T-cell (primary cell): Measurements from ENCODE around the gene LRTM2. TPM values are rescaled to one million over a fixed set of nuclear protein-coding genes. Genes with fewer than 3 reads are reported as not detected.

ENCODE experiments used
- ATAC-seq, 4 experiments: fragments of 200-7000 bp in 3 of 4; fragments of 150-1000 bp in 1 of 4; cut with Tn5 transposase; replicated peaks in 1 of 4; 1 replicate in 3 of 4; 2 replicates in 1 of 4; pipeline ENCODE4 v1.10.0; 2021; ENCODE audit warnings: moderate library complexity in 3 of 4, mild to moderate bottlenecking in 2 of 4, moderate number of reproducible peaks in 1 of 4
- CTCF ChIA-PET, 2 donors: fragments of 300-600 bp; sonication (Branson Sonifier 250); formaldehyde crosslinking; loops; one replicate each; lab custom pipeline; 2022; ENCODE audit warnings: antibody characterized with exemption in 2 of 2; lab: Charles Lee
- POLR2A ChIA-PET, 2 donors: fragments of 300-600 bp; sonication (Branson Sonifier 250); formaldehyde crosslinking; loops; one replicate each; lab custom pipeline; 2022; ENCODE audit warnings: antibody characterized with exemption in 2 of 2; lab: Charles Lee
- DNase-seq, 35 experiments: peaks; one replicate each; pipeline versions ENCODE4 v3.0.0 to v3.0.0-alpha.2; 2013 to 2023
- H3K27ac ChIP-seq: one replicate; pipeline ENCODE4 v1.5.1; 2013; ENCODE audit warnings: low read length
- H3K27me3 ChIP-seq, 2 experiments: replicated peaks in 1 of 2; 1 replicate in 1 of 2; 2 replicates in 1 of 2; pipeline versions ENCODE4 v1.6.1 to v1.7.0; 2013; ENCODE audit warnings: low read length in 1 of 2, mixed read lengths in 1 of 2; ENCODE audit not compliant: control insufficient read depth in 2 of 2, insufficient read depth in 2 of 2; ENCODE audit errors: extremely low read depth in 1 of 2
- H3K36me3 ChIP-seq, 2 donors: 1 replicate in 1 of 2; 2 replicates in 1 of 2; pipeline versions ENCODE4 v1.6.1 to v1.7.0; 2013; ENCODE audit warnings: low read length in 1 of 2; ENCODE audit not compliant: control insufficient read depth in 2 of 2, insufficient read depth in 1 of 2; ENCODE audit errors: extremely low read depth in 1 of 2
- H3K4me1 ChIP-seq, 2 experiments: 1 replicate in 1 of 2; 2 replicates in 1 of 2; pipeline versions ENCODE4 v1.6.1 to v1.7.0; 2013; ENCODE audit warnings: low read length in 2 of 2, mixed read lengths in 1 of 2; ENCODE audit not compliant: insufficient read depth in 2 of 2, control insufficient read depth in 1 of 2; ENCODE audit errors: extremely low read depth in 1 of 2
- H3K4me3 ChIP-seq, 2 donors: 1 replicate in 1 of 2; 2 replicates in 1 of 2; pipeline versions ENCODE4 v1.5.1 to v1.7.0; 2013; ENCODE audit warnings: mild to moderate bottlenecking in 2 of 2, low read length in 1 of 2, moderate library complexity in 1 of 2; ENCODE audit not compliant: control insufficient read depth in 1 of 2; ENCODE audit errors: extremely low read depth in 1 of 2
- H3K9me3 ChIP-seq: 2 replicates; pipeline ENCODE4 v1.7.0; 2013
- H3K27ac Mint-ChIP-seq, 2 donors: one replicate each; pipeline ENCODE4 v1.8.0; 2020 to 2021; ENCODE audit warnings: mild to moderate bottlenecking in 2 of 2, mixed read lengths in 2 of 2
- H3K27me3 Mint-ChIP-seq, 2 donors: one replicate each; pipeline ENCODE4 v1.8.0; 2021 to 2022; ENCODE audit warnings: mixed read lengths in 2 of 2
- H3K36me3 Mint-ChIP-seq: one replicate; pipeline ENCODE4 v1.8.0; 2021; ENCODE audit warnings: mixed read lengths
- H3K4me1 Mint-ChIP-seq, 3 donors: one replicate each; pipeline ENCODE4 v1.8.0; 2020 to 2022; ENCODE audit warnings: mixed read lengths in 3 of 3, mild to moderate bottlenecking in 1 of 3
- H3K4me3 Mint-ChIP-seq, 3 donors: one replicate each; pipeline ENCODE4 v1.8.0; 2020 to 2022; ENCODE audit warnings: mild to moderate bottlenecking in 3 of 3, mixed read lengths in 3 of 3, moderate library complexity in 3 of 3
- H3K9me3 Mint-ChIP-seq, 3 donors: one replicate each; pipeline ENCODE4 v1.8.0; 2020 to 2022; ENCODE audit warnings: mixed read lengths in 3 of 3
- WGBS: methylation state at CpG from one replicate; pipeline ENCODE4 v1.1.5; 2013; ENCODE audit warnings: missing lambda C conversion rate; ENCODE audit not compliant: insufficient coverage; 5-methylcytosine and 5-hydroxymethylcytosine counted together
- total RNA-seq, 35 experiments: library from RNA in 6 of 35; stranded (reverse) in 6 of 35; fragments of 120-200 nt in 1 of 35; gene quantifications; one replicate each; pipeline versions ENCODE4 v1.2.1 to v1.2.4 and lab custom pipeline; 2013 to 2026

LRTM2 gene
- total RNA-seq, 5 donors from 2014 or later (not counting 1 experiment from before 2014, with no cell fraction given): not detected

DNA sequence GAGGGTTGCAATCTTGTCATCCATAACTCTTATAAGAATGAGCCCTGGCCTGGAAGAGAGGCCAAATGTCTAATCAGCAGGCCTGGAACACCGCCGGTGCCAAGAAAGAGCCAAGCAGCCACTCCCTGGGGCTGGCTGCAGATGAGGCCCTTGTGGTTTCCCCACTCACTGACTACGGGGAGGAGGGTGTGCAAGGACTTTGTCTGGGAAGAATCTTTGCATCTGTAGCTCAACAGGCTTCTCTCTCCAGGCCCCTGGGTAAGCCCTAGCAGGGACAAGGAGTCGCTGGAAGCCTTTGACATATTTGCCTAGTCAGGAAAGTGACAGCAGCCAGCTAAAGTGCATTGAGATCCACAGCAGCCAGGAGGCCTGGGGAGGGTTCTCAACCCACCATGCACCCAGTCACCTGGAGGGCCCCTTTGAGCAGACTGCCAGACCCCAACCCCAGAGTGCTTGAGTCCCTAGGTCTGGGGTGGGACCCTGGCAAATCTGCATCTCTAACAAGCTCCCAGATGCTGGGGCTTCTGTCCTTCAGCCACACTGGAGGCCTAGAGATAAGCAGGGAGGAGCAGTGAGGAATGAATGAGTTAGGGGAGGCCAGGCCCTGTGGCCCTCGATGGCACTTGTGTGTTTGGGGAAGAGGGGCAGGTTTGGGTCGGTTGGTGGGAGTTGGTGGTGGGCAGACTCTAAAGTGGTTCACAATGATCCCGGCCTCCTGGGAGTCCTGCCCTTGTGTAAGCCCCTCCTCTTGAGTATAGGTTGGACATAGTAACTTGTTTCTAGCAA is 13.9 kb upstream of the LRTM2 start:
- no peak for ATAC-seq
- peak overlapping the region in 1 of 2 donors; percentile 64 for H3K27ac Mint-ChIP-seq
- peaks cover 9 to 28% (median 13%) of the 10 kb centered on the region in 3 donors for H3K4me1 Mint-ChIP-seq
- peaks cover 3% of the 10 kb centered on the region for H3K36me3 Mint-ChIP-seq
- POLR2A ChIA-PET: no interaction called here
- no peaks in the 10 kb centered on the region for H3K36me3 ChIP-seq
- H3K4me3 Mint-ChIP-seq: no peak overlapping the region
- no peak overlapping the region for H3K27ac ChIP-seq
- no peaks in the 10 kb centered on the region for H3K9me3 ChIP-seq
- no peak for DNase-seq
- H3K27me3 ChIP-seq: no peaks in the 10 kb centered on the region
- 97% methylated on average over 4 of the region's 7 CpGs for WGBS
- H3K27me3 Mint-ChIP-seq: no peaks in the 10 kb centered on the region
- CTCF ChIA-PET: interaction anchor here in 1 of 2 donors (0.7 kb wide), 1 partner anchor 134 kb away, joined by 3 read pairs; no protein-coding TSS in a partner anchor
- peaks cover 2 to 46% of the 10 kb centered on the region in 2 experiments for H3K4me1 ChIP-seq
- peaks cover 0 to 4% (median 0%) of the 10 kb centered on the region in 3 donors for H3K9me3 Mint-ChIP-seq
- no peak overlapping the region for H3K4me3 ChIP-seq

DNA sequence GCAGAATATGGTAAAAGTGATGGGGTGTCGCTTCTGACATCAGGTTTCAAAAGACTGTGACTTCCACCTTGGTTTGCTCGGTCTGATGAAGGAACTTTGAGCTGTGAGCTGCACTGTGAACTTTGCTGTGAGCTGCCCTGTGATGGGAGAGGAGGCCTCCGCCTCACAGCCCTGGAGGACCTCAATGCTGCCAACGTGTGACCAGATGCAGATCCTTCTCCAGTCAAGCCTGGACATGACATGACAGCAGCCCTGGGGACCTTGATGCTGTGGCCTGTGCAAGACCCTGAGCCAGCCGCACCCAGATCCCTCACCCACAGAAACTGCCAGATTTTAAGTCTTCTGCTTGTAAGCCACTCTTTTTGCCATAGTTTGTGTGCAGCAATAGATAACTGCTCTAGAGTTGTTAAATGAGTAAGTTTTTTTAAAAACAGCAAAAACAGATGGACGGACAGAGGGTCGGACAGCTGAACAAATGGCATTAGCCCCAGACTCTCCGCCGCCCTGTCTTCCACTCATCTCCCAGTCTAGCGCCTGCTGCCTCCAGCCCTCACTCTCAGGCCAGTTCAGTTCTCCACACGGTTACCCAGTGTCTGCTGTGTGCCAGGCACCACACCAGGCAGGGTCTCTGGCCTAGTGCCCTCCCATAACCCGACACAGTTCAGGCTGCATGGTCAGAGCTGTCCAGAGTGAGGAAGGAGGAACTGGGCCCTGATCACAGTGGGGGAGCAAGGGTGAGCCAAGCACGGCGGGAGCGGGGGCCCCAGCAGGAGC is 13.1 kb upstream of the LRTM2 start:
- ATAC-seq (no peak), DNase-seq (no peak)
- Histone ChIP-seq H3K36me3 (no peaks in the 10 kb centered on the region), H3K4me1 (peaks cover 2 to 54% of the 10 kb centered on the region in 2 experiments), H3K9me3 (no peaks in the 10 kb centered on the region), H3K4me3 (no peak overlapping the region), H3K27me3 (no peaks in the 10 kb centered on the region), H3K27ac (no peak overlapping the region)
- no peak overlapping the region for H3K4me3 Mint-ChIP-seq
- H3K27ac Mint-ChIP-seq: no peak overlapping the region
- peaks cover 3% of the 10 kb centered on the region for H3K36me3 Mint-ChIP-seq
- no peaks in the 10 kb centered on the region for H3K27me3 Mint-ChIP-seq
- peaks cover 0 to 4% (median 0%) of the 10 kb centered on the region in 3 donors for H3K9me3 Mint-ChIP-seq
- H3K4me1 Mint-ChIP-seq: peaks cover 9 to 30% (median 15%) of the 10 kb centered on the region in 3 donors
- POLR2A ChIA-PET: no interaction called here
- CTCF ChIA-PET: interaction anchor here (0.7 to 1.3 kb wide), 2 partner anchors 132 to 164 kb away, joined by 3 to 4 read pairs; no protein-coding TSS in a partner anchor
- WGBS: 88% methylated on average over 8 of the region's 15 CpGs

DNA sequence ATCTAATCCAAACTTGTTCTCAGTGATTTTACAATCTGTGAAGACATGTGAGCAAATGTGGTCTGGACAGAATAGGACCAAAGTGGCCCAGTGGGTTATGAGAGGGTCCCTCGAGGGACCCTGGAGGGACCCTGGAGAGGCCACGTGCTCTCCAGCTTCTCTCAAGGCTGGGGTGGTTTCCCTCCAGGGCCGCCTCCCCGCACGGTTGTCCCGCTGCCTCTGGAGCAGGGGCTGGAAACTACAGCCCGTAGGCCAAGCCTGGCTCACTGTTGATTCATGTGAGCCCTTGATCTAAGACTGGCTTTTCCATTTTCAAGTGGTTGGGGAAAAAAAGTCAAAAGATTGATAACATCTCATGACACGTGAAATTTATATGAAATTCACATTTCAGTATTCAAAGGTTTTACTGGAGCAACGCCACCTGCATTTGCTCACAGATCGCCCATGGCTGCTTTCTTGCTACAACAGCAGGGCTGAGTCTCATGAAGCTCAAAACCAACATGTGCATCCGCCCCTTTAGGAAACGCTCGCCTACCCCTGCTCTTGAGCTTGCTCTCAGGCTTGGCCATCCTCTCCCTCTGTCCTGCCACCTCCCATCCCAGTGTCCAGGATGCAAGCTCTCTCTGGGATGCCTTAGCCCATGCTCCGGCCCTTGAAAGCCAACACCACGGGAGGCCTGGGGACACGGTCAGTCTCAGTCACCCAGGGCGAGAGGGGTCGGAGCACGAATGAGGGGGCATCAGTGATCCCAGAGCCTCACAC is 12.1 kb upstream of the LRTM2 start:
- Mint-ChIP-seq H3K9me3 (peaks cover 0 to 4% (median 0%) of the 10 kb centered on the region in 3 donors), H3K27me3 (no peaks in the 10 kb centered on the region), H3K27ac (no peak overlapping the region), H3K36me3 (peaks cover 3% of the 10 kb centered on the region), H3K4me3 (no peak overlapping the region), H3K4me1 (peaks cover 13 to 32% (median 15%) of the 10 kb centered on the region in 3 donors)
- H3K27me3 ChIP-seq: no peaks in the 10 kb centered on the region
- H3K27ac ChIP-seq: peak overlapping the region; percentile 31
- DNase-seq: no peak
- no peaks in the 10 kb centered on the region for H3K36me3 ChIP-seq
- H3K4me3 ChIP-seq: no peak overlapping the region
- peaks cover 2 to 56% of the 10 kb centered on the region in 2 experiments for H3K4me1 ChIP-seq
- ChIA-PET CTCF (interaction anchor here in 1 of 2 donors (1.3 kb wide), 1 partner anchor 132 kb away, joined by 4 read pairs; no protein-coding TSS in a partner anchor), POLR2A (no interaction called here)
- 84% methylated on average over 9 of the region's 19 CpGs for WGBS
- no peak for ATAC-seq
- no peaks in the 10 kb centered on the region for H3K9me3 ChIP-seq

- Mint-ChIP-seq H3K4me3 (no peak overlapping the region), H3K4me1 (peaks cover 13 to 32% (median 15%) of the 10 kb centered on the region in 3 donors)
- no peak for DNase-seq
Measured at GRCh38 chr12:1808798-1809480, 11.4 kb upstream of the LRTM2 start.

GRCh38 chr12:1809591-1810190 is 10.7 kb upstream of the LRTM2 start:
- no peaks in the 10 kb centered on the region for H3K36me3 Mint-ChIP-seq
- ChIA-PET CTCF (no interaction called here), POLR2A (no interaction called here)
- H3K9me3 ChIP-seq: no peaks in the 10 kb centered on the region
- ATAC-seq: no peak
- H3K4me1 ChIP-seq: peaks cover under 1 to 53% of the 10 kb centered on the region in 2 experiments
- H3K4me3 Mint-ChIP-seq: no peak overlapping the region
- H3K27me3 Mint-ChIP-seq: peaks cover 0 to under 1% of the 10 kb centered on the region in 2 donors
- no peak overlapping the region for H3K27ac ChIP-seq
- no peak overlapping the region for H3K4me3 ChIP-seq
- WGBS: 76% methylated on average over 5 of the region's 13 CpGs
- no peak for DNase-seq
- no peaks in the 10 kb centered on the region for H3K36me3 ChIP-seq
- peaks cover 10 to 28% (median 12%) of the 10 kb centered on the region in 3 donors for H3K4me1 Mint-ChIP-seq
- H3K27me3 ChIP-seq: no peaks in the 10 kb centered on the region
- no peaks in the 10 kb centered on the region for H3K9me3 Mint-ChIP-seq
- peak overlapping the region in 1 of 2 donors; percentile 59 for H3K27ac Mint-ChIP-seq

More at GRCh38 chr12:1808798-1809480, 11.4 kb upstream of the LRTM2 start:
- Histone ChIP-seq H3K36me3 (no peaks in the 10 kb centered on the region), H3K27me3 (no peaks in the 10 kb centered on the region), H3K4me3 (no peak overlapping the region), H3K9me3 (no peaks in the 10 kb centered on the region), H3K27ac (peak overlapping the region; percentile 31), H3K4me1 (peaks cover 2 to 56% of the 10 kb centered on the region in 2 experiments)
- H3K27ac Mint-ChIP-seq: no peak overlapping the region
- 82% methylated on average over 14 of the region's 22 CpGs for WGBS
- H3K9me3 Mint-ChIP-seq: peaks cover 0 to 4% (median 0%) of the 10 kb centered on the region in 3 donors
- peaks cover 3% of the 10 kb centered on the region for H3K36me3 Mint-ChIP-seq
- H3K27me3 Mint-ChIP-seq: no peaks in the 10 kb centered on the region
- POLR2A ChIA-PET: no interaction called here
- CTCF ChIA-PET: no interaction called here
- no peak for ATAC-seq
